Measurements from ENCODE around the gene LKAAEAR1. TPM values are rescaled to one million over a fixed set of nuclear protein-coding genes. Genes with fewer than 3 reads are reported as not detected.

The LKAAEAR1 gene
- polyA plus RNA-seq, 1 donor (not counting 4 experiments of a cell fraction or from before 2014, with no cell fraction given) = not detected

DNA sequence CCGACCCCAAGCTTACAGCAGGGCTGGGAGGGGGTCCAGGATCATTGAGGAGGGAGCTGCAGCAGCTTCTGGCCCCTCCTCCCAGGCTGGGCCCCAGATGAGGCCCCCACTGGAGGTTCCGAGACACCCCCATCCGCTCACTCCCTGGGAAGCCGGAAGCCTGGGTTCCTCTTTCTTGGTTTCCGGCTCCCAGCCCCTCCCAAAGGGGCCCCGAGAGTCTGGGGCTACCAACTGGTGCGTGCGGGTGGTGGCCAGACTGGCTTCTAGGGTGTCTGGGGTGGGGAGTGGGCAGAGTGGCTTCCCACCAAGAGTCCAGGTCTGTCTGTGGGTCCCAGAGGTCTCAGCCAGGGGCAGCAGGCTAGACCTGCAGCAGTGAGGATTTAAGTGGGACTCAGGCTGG is 7.1 kb downstream of the LKAAEAR1 start:
- Histone ChIP-seq H3K4me1 (ENCODE audit: control insufficient read depth, extremely low read depth, insufficient read depth, low read length) (peaks cover 13% of the 10 kb centered on the region), H3K9ac (ENCODE audit: control insufficient read depth, extremely low read depth, insufficient read depth, low read length) (no peak overlapping the region), H3K27ac (ENCODE audit: control insufficient read depth, insufficient read depth, low read length) (no peak overlapping the region), H4K20me1 (ENCODE audit: control insufficient read depth, extremely low read depth, insufficient read depth, low read length) (no peaks in the 10 kb centered on the region), H2AFZ (ENCODE audit: control insufficient read depth, low read length) (no peak overlapping the region), H3K36me3 (ENCODE audit: control insufficient read depth in 2 of 2, extremely low read depth in 1 of 2, insufficient read depth in 2 of 2, low read length in 2 of 2) (peaks cover 0 to 9% of the 10 kb centered on the region in 2 experiments), H3K27me3 (ENCODE audit: control insufficient read depth, extremely low read depth, insufficient read depth, low read length) (peaks cover 6% of the 10 kb centered on the region), H3K4me3 (ENCODE audit: control insufficient read depth in 2 of 3, extremely low read depth in 1 of 3, insufficient read depth in 2 of 3, low read depth in 1 of 3, low read length in 3 of 3) (no peak overlapping the region), H3K9me3 (ENCODE audit: control insufficient read depth, low read depth, low read length) (no peaks in the 10 kb centered on the region), H3K79me2 (ENCODE audit: control insufficient read depth, insufficient read depth, low read length) (peaks cover 2% of the 10 kb centered on the region), H3K4me2 (ENCODE audit: control insufficient read depth, extremely low read depth, insufficient read depth, low read depth, low read length) (no peak overlapping the region), H3K9me1 (ENCODE audit: control insufficient read depth, extremely low read depth, insufficient read depth, low read length) (no peaks in the 10 kb centered on the region)
- DNase-seq (ENCODE audit: low read depth, low spot score) (no peak), FAIRE-seq (no peak)
- dilution Hi-C loops (cut with MboI; ENCODE audit: extremely low pct_ligation_motif_present, low sequenced_read_pairs) = no loop called here
- TF ChIP-seq EZH2 (IDR thresholded peaks at IDR 0.05; ENCODE audit: low read length) (no peak), CTCF (optimal IDR thresholded peaks at IDR 0.05 in 1 of 3, IDR thresholded peaks at IDR 0.05 in 1 of 3, conservative IDR thresholded peaks at IDR 0.05 in 1 of 3; ENCODE audit: extremely low read depth in 1 of 3, insufficient read depth in 2 of 3, low read length in 3 of 3) (no peak)

DNA sequence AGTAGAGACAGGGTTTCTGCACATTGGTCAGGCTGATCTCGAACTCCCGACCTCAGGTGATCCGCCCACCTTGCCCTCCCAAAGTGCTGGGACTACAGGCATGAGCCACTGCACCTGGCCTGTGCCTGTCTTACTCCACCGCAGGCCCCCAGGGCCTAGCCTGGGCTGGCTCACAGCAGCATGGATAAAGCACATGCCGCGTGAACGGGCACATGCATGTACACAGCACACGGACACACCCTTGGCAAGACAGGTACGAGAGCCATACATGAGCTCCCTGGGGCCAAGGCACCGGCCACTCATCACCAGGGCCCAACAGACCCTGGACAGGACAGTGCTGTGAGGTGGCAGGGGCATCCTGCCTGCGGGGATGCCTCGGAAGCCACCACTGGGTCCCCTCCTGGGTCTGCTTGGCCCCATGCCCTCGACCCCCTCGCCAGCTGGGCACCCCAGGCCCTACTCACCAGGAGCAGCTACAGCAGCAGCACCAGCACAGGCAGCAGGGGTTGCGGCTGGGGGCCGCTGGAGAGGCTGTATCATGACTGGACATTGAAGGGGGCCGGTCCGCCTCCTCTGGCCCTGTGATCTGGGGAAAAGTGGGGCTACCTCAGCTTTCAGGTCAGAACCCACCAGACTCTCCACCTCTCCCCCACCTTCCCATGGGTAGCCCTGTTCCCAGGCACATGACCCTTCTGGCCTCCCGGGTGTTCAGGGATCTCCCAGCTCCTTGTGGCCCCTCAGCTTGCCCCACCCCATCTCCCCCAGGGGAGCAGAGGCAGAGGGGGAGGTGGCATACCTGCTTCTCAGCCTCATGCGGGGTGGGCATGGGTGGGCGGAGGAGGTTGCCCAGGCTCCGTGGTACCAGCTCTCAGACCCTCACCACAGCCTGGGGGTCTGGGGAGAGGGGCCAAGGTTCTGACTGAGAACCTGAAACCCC is 7.9 kb downstream of the LKAAEAR1 start:
- Histone ChIP-seq H3K27ac (ENCODE audit: control insufficient read depth, insufficient read depth, low read length) (no peak overlapping the region), H3K4me2 (ENCODE audit: control insufficient read depth, extremely low read depth, insufficient read depth, low read depth, low read length) (no peak overlapping the region), H3K9me1 (ENCODE audit: control insufficient read depth, extremely low read depth, insufficient read depth, low read length) (no peaks in the 10 kb centered on the region), H3K27me3 (ENCODE audit: control insufficient read depth, extremely low read depth, insufficient read depth, low read length) (no peaks in the 10 kb centered on the region), H3K36me3 (ENCODE audit: control insufficient read depth in 2 of 2, extremely low read depth in 1 of 2, insufficient read depth in 2 of 2, low read length in 2 of 2) (peaks cover 0 to 10% of the 10 kb centered on the region in 2 experiments), H3K9ac (ENCODE audit: control insufficient read depth, extremely low read depth, insufficient read depth, low read length) (no peak overlapping the region), H3K4me3 (ENCODE audit: control insufficient read depth in 2 of 3, extremely low read depth in 1 of 3, insufficient read depth in 2 of 3, low read depth in 1 of 3, low read length in 3 of 3) (no peak overlapping the region), H3K79me2 (ENCODE audit: control insufficient read depth, insufficient read depth, low read length) (peaks cover 2% of the 10 kb centered on the region), H3K9me3 (ENCODE audit: control insufficient read depth, low read depth, low read length) (no peaks in the 10 kb centered on the region), H3K4me1 (ENCODE audit: control insufficient read depth, extremely low read depth, insufficient read depth, low read length) (peaks cover 13% of the 10 kb centered on the region), H4K20me1 (ENCODE audit: control insufficient read depth, extremely low read depth, insufficient read depth, low read length) (no peaks in the 10 kb centered on the region), H2AFZ (ENCODE audit: control insufficient read depth, low read length) (no peak overlapping the region)
- TF ChIP-seq EZH2 (IDR thresholded peaks at IDR 0.05; ENCODE audit: low read length) (no peak), CTCF (optimal IDR thresholded peaks at IDR 0.05 in 1 of 3, IDR thresholded peaks at IDR 0.05 in 1 of 3, conservative IDR thresholded peaks at IDR 0.05 in 1 of 3; ENCODE audit: extremely low read depth in 1 of 3, insufficient read depth in 2 of 3, low read length in 3 of 3) (no peak)
- dilution Hi-C loops (cut with MboI; ENCODE audit: extremely low pct_ligation_motif_present, low sequenced_read_pairs) = no loop called here
- DNase-seq (ENCODE audit: low read depth, low spot score) (no peak), FAIRE-seq (no peak)
